ENCODE data around the gene UMODL1.

UMODL1 gene

GRCh38 chr21:42144679-42145568 lies 73.8 kb downstream of the UMODL1 start:
- no peak for TF ChIP-seq POU6F1 (CRISPR knock-in tag; IDR thresholded peaks at IDR 0.05; ENCODE audit: borderline replicate concordance, low read depth)
- TF ChIP-seq SNAI2 (CRISPR knock-in tag; IDR thresholded peaks at IDR 0.05), result no peak
- TF ChIP-seq RARB (CRISPR knock-in tag; IDR thresholded peaks at IDR 0.05), result no peak
- no peak for TF ChIP-seq TSHZ2 (CRISPR knock-in tag; IDR thresholded peaks at IDR 0.05)
- no peak for TF ChIP-seq OSR1 (CRISPR knock-in tag; IDR thresholded peaks at IDR 0.05)
- TF ChIP-seq CREB5 (CRISPR knock-in tag; IDR thresholded peaks at IDR 0.05; ENCODE audit: low read depth), result no peak
- no peak for TF ChIP-seq ARNTL (CRISPR knock-in tag; IDR thresholded peaks at IDR 0.05; ENCODE audit: borderline replicate concordance, low read depth)
- no peak for TF ChIP-seq ISL1 (CRISPR knock-in tag; IDR thresholded peaks at IDR 0.05)
- TF ChIP-seq ZNF565 (CRISPR knock-in tag; conservative IDR thresholded peaks at IDR 0.05; ENCODE audit: low read depth), result no peak
- TF ChIP-seq ESRRG (CRISPR knock-in tag; IDR thresholded peaks at IDR 0.05), result no peak
- no peak for TF ChIP-seq TOX (CRISPR knock-in tag; IDR thresholded peaks at IDR 0.05; ENCODE audit: borderline replicate concordance)
- ATAC-seq, result no peak

GRCh38 chr21:42145569-42146272 lies 74.6 kb downstream of the UMODL1 start:
- ATAC-seq, result peak; percentile 89
- TF ChIP-seq ISL1 (CRISPR knock-in tag; IDR thresholded peaks at IDR 0.05) (no peak), GLIS3 (CRISPR knock-in tag; IDR thresholded peaks at IDR 0.05) (no peak), CSDC2 (CRISPR knock-in tag; IDR thresholded peaks at IDR 0.05) (no peak), ZNF565 (CRISPR knock-in tag; conservative IDR thresholded peaks at IDR 0.05; ENCODE audit: low read depth) (no peak), POU6F1 (CRISPR knock-in tag; IDR thresholded peaks at IDR 0.05; ENCODE audit: borderline replicate concordance, low read depth) (no peak), RARB (CRISPR knock-in tag; IDR thresholded peaks at IDR 0.05) (no peak), ZNF8 (CRISPR knock-in tag; IDR thresholded peaks at IDR 0.05) (no peak), TSHZ2 (CRISPR knock-in tag; IDR thresholded peaks at IDR 0.05) (no peak), CSRNP3 (CRISPR knock-in tag; IDR thresholded peaks at IDR 0.05) (no peak), SNAI2 (CRISPR knock-in tag; IDR thresholded peaks at IDR 0.05) (no peak)
